Common myeloid progenitor, CD34-positive (primary cell): Measurements from ENCODE around the gene NOVA1.

ENCODE experiments used
- CTCF ChIA-PET: fragments of 350-600 bp; sonication (Branson Sonifier 250); formaldehyde crosslinking; loops from one replicate; lab custom pipeline; 2021; ENCODE audit warnings: antibody characterized with exemption; lab: Charles Lee
- POLR2A ChIA-PET: fragments of 350-600 bp; sonication (Branson Sonifier 250); formaldehyde crosslinking; loops from one replicate; lab custom pipeline; 2021; ENCODE audit warnings: antibody characterized with exemption; lab: Charles Lee
- DNase-seq, 3 donors: peaks; one replicate each; pipeline versions ENCODE4 v3.0.0 to v3.0.0-alpha.2; 2013
- H3K27ac ChIP-seq, 2 experiments: 1 replicate in 1 of 2; 2 replicates in 1 of 2; pipeline ENCODE4 v1.7.0; 2013; ENCODE audit warnings: inconsistent platforms in 2 of 2, low read length in 2 of 2, mild to moderate bottlenecking in 2 of 2, low read depth in 1 of 2, moderate library complexity in 1 of 2; ENCODE audit not compliant: severe bottlenecking in 2 of 2, insufficient read depth in 1 of 2, poor library complexity in 1 of 2
- H3K27me3 ChIP-seq, 5 experiments: replicated peaks in 2 of 5; 1 replicate in 3 of 5; 2 replicates in 2 of 5; pipeline versions ENCODE4 v1.6.1 to v1.7.0; 2013; ENCODE audit warnings: low read length in 4 of 5, mild to moderate bottlenecking in 2 of 5, moderate library complexity in 2 of 5, inconsistent platforms in 1 of 5; ENCODE audit not compliant: insufficient read depth in 5 of 5, control insufficient read depth in 4 of 5
- H3K36me3 ChIP-seq, 4 experiments: 1 replicate in 2 of 4; 2 replicates in 2 of 4; pipeline versions ENCODE4 v1.6.1 to v1.7.0; 2013; ENCODE audit warnings: low read length in 3 of 4, control low read depth in 1 of 4, mild to moderate bottlenecking in 1 of 4; ENCODE audit not compliant: control insufficient read depth in 4 of 4, insufficient read depth in 4 of 4
- H3K4me1 ChIP-seq, 4 experiments: 1 replicate in 3 of 4; 2 replicates in 1 of 4; pipeline versions ENCODE4 v1.6.1 to v1.7.1; 2013; ENCODE audit warnings: low read length in 3 of 4, mild to moderate bottlenecking in 3 of 4, control low read depth in 1 of 4, inconsistent platforms in 1 of 4, moderate library complexity in 1 of 4; ENCODE audit not compliant: control insufficient read depth in 4 of 4, insufficient read depth in 4 of 4; ENCODE audit errors: control extremely low read depth in 1 of 4
- H3K4me3 ChIP-seq, 7 experiments: 1 replicate in 4 of 7; 2 replicates in 3 of 7; pipeline versions ENCODE4 v1.5.1 to v1.7.0; 2013; ENCODE audit warnings: mild to moderate bottlenecking in 7 of 7, low read length in 6 of 7, moderate library complexity in 6 of 7, inconsistent platforms in 2 of 7, low read depth in 2 of 7, control low read depth in 1 of 7; ENCODE audit not compliant: insufficient read depth in 4 of 7, control insufficient read depth in 1 of 7; ENCODE audit errors: extremely low read depth in 1 of 7
- H3K9me3 ChIP-seq, 5 experiments: 1 replicate in 4 of 5; 2 replicates in 1 of 5; pipeline versions ENCODE4 v1.6.1 to v1.7.1; 2013; ENCODE audit warnings: low read length in 4 of 5, mild to moderate bottlenecking in 2 of 5, inconsistent platforms in 1 of 5, low read depth in 1 of 5, moderate library complexity in 1 of 5; ENCODE audit not compliant: control insufficient read depth in 4 of 5, insufficient read depth in 2 of 5; ENCODE audit errors: control extremely low read depth in 1 of 5
- WGBS: methylation state at CpG from one replicate; pipeline ENCODE4 v1.1.5; 2013; ENCODE audit not compliant: insufficient coverage; 5-methylcytosine and 5-hydroxymethylcytosine counted together

Gene NOVA1

GRCh38 chr14:26598672-26599131, 869 bp upstream of the NOVA1 start:
- no peaks in the 10 kb centered on the region for H3K36me3 ChIP-seq
- no peak overlapping the region for H3K27ac ChIP-seq
- H3K27me3 ChIP-seq, result peaks cover 18 to 56% (median 34%) of the 10 kb centered on the region in 5 experiments
- peaks cover 0 to 5% (median 0%) of the 10 kb centered on the region in 5 experiments for H3K9me3 ChIP-seq
- DNase-seq, result no peak
- WGBS, result 3% methylated on average over 18 of the region's 18 CpGs
- CTCF ChIA-PET, result no interaction called here
- peaks cover 0 to 13% (median 6%) of the 10 kb centered on the region in 4 experiments for H3K4me1 ChIP-seq
- peak overlapping the region in 5 of 7 experiments; percentile 47 to 77 (median 72) for H3K4me3 ChIP-seq
- POLR2A ChIA-PET, result no interaction called here

GRCh38 chr14:26598081-26598671, 343 bp upstream of the NOVA1 start:
- peak overlapping the region in 5 of 7 experiments; percentile 48 to 77 (median 72) for H3K4me3 ChIP-seq
- ChIA-PET CTCF (no interaction called here), POLR2A (no interaction called here)
- H3K27me3 ChIP-seq, result peaks cover 18 to 56% (median 34%) of the 10 kb centered on the region in 5 experiments
- under 1% methylated on average over 39 of the region's 54 CpGs for WGBS
- peaks cover 0 to 5% (median 0%) of the 10 kb centered on the region in 5 experiments for H3K9me3 ChIP-seq
- H3K27ac ChIP-seq, result no peak overlapping the region
- no peaks in the 10 kb centered on the region for H3K36me3 ChIP-seq
- DNase-seq, result peak; percentile 72 to 82 (median 73)
- peaks cover 0 to 13% (median 6%) of the 10 kb centered on the region in 4 experiments for H3K4me1 ChIP-seq

GRCh38 chr14:26597071-26597588, 703 bp downstream of the NOVA1 start:
- H3K4me3 ChIP-seq, result peak overlapping the region in 6 of 7 experiments; percentile 35 to 77 (median 68)
- H3K4me1 ChIP-seq, result peaks cover 0 to 13% (median 6%) of the 10 kb centered on the region in 4 experiments
- POLR2A ChIA-PET, result no interaction called here
- CTCF ChIA-PET, result no interaction called here
- 0% methylated on average over 1 of the region's 33 CpGs for WGBS
- no peaks in the 10 kb centered on the region for H3K36me3 ChIP-seq
- peak in 1 of 3 donors; percentile 19 for DNase-seq
- peaks cover 0 to 5% (median 0%) of the 10 kb centered on the region in 5 experiments for H3K9me3 ChIP-seq
- no peak overlapping the region for H3K27ac ChIP-seq
- peaks cover 18 to 56% (median 34%) of the 10 kb centered on the region in 5 experiments for H3K27me3 ChIP-seq

GRCh38 chr14:26596543-26597061, 1.2 kb downstream of the NOVA1 start:
- peak in 1 of 3 donors; percentile 17 for DNase-seq
- Histone ChIP-seq H3K27me3 (peaks cover 16 to 56% (median 31%) of the 10 kb centered on the region in 5 experiments), H3K27ac (no peak overlapping the region), H3K4me3 (peak overlapping the region in 4 of 7 experiments; percentile 4 to 59 (median 44)), H3K4me1 (peaks cover 0 to 13% (median 6%) of the 10 kb centered on the region in 4 experiments), H3K9me3 (peaks cover 0 to 5% (median 0%) of the 10 kb centered on the region in 5 experiments), H3K36me3 (no peaks in the 10 kb centered on the region)
- ChIA-PET CTCF (interaction anchor here (1.0 kb wide), 1 partner anchor 8 kb away, joined by 3 read pairs; no protein-coding TSS in a partner anchor), POLR2A (no interaction called here)
- WGBS, result 1% methylated on average over 7 of the region's 21 CpGs

GRCh38 chr14:26595926-26596542, 1.8 kb downstream of the NOVA1 start:
- peaks cover 0 to 5% (median 0%) of the 10 kb centered on the region in 5 experiments for H3K9me3 ChIP-seq
- ChIA-PET POLR2A (no interaction called here), CTCF (interaction anchor here (1.0 kb wide), 1 partner anchor 8 kb away, joined by 3 read pairs; no protein-coding TSS in a partner anchor)
- no peaks in the 10 kb centered on the region for H3K36me3 ChIP-seq
- no peak overlapping the region for H3K4me3 ChIP-seq
- WGBS, result 0% methylated on average over 1 of the region's 8 CpGs
- no peak overlapping the region for H3K27ac ChIP-seq
- no peak for DNase-seq
- H3K27me3 ChIP-seq, result peaks cover 16 to 56% (median 31%) of the 10 kb centered on the region in 5 experiments
- H3K4me1 ChIP-seq, result peaks cover 0 to 13% (median 6%) of the 10 kb centered on the region in 4 experiments

GRCh38 chr14:26594756-26595545, 2.9 kb downstream of the NOVA1 start:
- Histone ChIP-seq H3K4me3 (no peak overlapping the region), H3K27me3 (peaks cover 16 to 50% (median 28%) of the 10 kb centered on the region in 5 experiments), H3K9me3 (peaks cover 0 to 5% (median 0%) of the 10 kb centered on the region in 5 experiments), H3K27ac (no peak overlapping the region), H3K36me3 (no peaks in the 10 kb centered on the region), H3K4me1 (peaks cover 0 to 13% (median 6%) of the 10 kb centered on the region in 4 experiments)
- ChIA-PET POLR2A (no interaction called here), CTCF (interaction anchor here (1.2 kb wide), 1 partner anchor 14 kb away, joined by 3 read pairs; no protein-coding TSS in a partner anchor)
- DNase-seq, result no peak
- no CpG with 5 or more reads among the region's 2 CpGs for WGBS
